ENCODE measurements around the gene TEX51. TPM values are rescaled to one million over a fixed set of nuclear protein-coding genes. Genes with fewer than 3 reads are reported as not detected.

Gene TEX51
- polyA plus RNA-seq, 10 donors, result not detected

DNA sequence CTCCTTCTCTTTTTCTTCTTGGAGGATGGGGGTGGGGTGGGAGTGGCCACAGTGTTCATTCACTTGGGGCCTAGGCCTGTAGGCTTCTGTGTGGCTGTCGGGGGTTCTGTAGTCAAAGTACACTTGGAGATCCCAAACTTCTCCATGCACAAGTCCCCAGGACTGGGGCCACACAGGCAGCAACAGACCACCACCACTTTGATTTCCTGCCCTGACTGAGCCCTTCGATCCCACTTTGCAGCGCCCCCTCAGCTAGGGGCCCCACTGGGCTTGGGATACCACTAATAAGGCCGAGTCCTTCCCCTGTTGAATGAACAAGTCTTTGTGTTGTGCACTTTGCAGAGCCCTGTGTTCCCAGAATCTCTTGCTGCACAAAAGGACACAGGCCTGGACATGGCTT, 5.5 kb upstream of the TEX51 start:
- DNase-seq, result no peak

DNA sequence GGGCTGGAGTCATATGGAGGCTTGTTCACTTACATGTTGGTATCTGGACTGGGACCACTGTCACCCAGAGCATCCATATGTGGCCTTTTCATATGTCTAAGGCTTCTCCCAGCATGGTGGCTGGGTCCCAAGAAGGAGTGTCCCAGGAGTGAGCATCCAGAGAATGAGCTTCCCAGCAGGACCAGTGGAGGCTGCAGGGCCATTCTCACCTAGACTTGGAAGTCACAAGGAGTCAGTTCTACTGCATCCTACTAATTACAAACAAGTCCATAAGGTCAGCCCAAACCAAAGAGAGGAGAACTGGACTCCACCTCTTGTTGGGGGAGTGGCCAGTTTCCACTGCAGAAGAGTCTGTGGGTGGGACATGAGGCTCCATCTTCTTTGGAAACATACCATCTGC, 5.1 kb upstream of the TEX51 start:
- no peak for DNase-seq

DNA sequence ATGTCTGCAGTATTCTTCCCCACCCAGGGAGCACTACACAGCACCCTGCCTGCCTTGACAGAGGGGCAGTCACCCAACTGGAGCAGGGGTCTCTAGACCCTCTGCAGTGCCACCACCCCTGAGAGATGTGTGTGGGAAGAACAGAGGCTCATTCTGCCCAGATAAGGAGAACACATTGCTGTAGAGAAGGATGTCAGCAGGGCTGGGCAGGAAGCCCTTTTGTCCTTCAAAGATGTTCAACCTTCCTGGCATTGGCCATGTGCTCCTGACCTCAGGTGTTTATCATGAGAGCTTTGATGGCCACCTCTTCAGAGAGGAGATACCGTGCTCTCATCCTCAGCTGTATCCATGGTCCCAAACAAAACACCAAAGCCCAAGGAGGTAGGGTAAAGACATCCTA, 4.6 kb upstream of the TEX51 start:
- no peak for DNase-seq

DNA sequence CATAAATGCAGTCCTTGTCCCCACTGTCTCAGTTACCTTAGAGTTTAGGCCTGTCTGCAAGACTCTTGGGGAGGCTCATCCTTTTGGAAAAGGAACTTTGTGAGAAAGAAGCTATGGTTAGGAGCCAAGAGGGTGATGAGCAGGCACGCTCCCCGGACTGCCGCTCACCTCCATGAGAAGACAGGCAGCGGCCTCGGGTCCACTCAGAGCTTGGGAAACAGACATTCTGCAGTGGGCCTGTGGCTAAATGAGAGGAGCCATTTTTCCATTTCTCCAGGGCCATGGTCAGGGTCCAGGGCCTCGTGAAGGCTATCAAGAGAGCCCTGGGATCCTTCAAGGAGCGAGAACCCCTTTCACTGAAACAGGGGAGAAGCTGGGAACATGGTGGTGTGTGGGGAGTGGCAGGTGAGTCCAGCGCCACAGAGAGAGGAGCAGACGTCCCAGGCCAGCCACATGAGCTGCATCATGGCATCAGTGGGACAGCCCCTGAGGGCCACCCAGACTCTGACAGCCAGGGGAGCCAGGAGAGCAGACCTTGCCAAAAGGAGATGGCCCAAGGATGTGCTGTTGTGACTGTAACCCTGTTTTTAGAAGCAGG, 4.0 kb upstream of the TEX51 start:
- no peak for DNase-seq

DNA sequence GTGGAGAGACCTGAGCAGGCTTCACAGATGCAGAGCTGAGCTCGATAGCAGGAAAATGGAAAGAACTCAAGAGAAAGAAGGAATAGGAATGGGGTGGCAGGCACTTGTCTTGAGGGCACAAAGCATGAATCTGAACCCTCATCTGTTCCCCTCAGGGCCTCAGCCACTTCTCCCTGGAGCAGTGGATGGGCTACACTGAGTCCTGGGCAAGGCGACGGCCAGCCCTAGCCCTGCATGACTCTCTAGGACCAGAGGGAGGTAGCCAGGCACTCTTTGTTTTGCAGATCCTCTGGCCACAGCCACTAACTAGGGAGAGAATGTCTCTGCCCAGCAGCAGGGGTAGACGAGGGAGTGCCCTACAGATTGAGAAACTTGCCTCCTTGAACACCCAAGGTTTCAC, 3.4 kb upstream of the TEX51 start:
- no peak for DNase-seq

DNA sequence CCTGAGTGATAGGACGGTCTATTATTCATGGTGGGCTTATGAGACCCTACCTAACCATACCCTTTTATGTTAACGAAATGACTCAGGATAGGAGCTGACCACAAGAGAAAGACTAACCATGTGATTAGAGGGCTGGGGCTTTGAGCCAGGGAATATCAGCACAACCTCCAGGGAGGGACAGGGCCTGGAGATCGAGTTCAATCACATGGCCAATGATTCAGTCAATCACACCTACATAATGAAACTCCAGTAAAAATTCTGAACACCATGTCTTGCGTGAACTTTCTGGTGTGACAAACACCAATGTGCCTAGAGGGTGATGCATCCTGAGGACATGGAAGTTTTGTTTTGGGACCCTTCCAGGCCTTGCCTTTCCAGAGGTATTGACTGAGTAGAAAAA, 2.2 kb upstream of the TEX51 start:
- no peak for DNase-seq

DNA sequence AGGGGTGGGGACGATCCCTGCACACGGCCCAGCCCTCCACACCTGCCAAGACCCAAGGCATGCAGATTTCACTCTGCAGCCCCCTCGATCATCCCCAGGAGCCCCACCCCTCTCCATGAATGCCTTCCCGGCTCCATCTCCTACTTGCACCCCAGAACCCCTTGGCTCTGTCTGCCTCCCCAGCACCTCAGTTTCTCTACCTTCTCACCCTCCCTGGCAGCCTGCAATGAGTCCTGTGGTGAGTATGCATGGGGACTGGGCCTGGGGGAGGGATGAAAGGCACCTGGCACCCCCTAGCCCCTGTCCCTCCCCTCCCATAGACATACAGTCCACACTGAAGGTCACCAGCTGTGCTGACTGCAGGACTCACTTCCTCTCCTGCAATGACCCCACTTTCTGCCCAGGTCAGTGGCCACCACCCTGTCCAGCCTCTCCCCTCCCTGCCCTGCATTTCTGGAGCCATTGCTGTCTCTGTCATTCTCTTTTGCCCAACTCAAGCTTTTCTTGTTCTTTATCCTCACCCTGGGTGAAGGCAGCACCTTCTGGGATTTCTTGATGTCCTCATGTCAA, 1.0 kb downstream of the TEX51 start:
- no peak for DNase-seq

DNA sequence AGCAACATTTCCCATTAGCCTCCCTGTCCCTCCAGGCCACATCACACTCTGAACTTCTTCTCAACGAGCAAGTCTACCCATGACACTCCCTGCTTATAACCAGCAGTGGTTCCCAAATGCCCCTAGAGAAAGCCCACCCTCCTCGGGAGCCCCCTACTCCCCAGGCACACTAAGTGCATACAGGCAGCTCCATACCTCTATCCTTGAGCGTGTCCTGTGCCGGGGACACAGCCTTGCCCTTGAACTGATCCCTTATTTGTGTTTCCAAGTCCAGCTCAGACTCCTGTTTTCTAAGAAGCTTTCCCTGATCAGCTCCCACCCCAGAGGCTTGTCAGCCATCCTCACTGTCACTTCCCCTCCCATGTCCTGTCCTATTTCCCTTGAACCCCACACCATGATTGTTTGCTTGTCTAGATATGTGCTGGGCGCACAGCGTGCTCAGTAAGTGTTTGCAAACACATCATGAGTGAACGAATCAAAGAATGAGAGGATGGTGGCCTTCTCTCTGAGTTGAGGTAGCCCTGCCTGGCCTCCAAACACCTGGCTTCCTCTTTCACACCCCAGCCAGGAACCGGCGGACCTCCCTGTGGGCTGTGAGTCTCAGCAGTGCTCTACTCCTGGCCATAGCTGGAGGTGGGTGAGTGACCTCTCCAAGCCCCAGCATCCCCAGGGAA, 2.1 kb downstream of the TEX51 start:
- DNase-seq, result no peak

DNA sequence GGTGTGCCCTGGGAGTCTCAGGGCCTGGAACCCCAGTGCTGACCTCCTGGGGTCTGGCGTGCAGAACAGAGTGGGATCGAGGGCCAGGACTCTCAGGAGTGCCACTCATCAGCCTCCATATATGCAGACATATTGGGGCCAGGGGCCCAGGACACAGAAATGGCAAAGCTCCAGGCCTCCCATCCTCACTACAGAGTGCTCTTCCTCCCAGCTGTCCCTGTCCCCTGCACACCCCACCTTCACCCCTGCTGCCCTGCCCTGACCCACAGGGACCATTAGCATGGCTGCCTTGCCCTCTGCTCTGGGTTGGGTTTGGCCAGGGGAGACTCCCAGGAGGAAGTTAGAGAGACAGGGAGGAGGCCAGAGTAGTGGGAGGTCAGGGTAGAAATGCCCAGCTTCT, 2.8 kb downstream of the TEX51 start:
- no peak for DNase-seq

DNA sequence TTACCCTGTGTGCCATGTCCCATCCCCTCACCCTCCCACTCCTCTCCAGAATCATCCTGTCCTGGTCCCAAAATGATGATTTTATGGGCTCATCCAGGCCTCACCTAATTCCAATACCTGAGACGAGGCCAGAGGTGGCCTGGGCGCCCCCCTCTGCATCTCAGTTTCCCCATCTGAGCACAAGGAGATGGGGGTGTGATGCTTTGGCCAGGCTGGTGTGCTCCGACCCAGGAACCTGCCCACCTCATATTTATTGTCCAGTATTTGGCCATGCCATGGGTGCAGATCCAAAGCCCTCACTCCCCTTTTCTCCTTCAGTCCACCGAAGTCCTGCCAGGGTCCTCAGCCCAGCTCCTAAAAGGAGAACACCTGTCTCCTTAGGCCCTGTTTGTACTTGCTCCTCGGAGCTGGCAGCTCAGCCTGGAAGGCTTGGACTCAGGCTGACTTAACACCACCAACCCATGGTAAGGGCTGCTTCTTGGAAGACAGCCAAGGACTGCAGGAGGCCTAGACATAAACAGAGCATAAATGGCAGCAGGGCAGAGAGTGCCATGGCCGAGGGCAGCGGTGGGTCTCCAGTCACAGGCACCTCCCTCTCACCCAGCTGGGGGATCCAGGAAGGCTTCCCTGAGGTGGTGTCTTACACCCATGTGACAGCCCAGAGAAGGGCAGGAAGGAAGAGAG, 3.6 kb downstream of the TEX51 start:
- no peak for DNase-seq

DNA sequence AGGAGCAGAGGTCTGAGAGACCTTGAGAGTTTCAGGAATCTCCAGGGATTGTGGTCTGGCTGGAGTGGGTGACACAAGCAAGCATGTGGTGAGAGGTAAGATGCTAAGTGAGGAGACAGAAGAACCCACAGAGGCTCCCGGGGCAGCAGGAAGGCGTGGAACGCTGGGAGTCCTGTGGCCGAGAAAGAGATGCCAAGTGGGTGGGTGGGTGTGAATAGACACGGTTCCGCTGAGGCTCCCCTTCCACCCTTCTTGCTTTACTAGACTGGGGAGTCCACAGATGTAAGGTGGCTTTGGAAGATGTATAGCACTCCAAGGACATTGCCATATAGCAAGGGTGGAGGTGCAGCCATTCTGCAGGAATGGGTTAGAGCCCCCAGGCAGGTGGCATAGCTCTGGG, 4.2 kb downstream of the TEX51 start:
- DNase-seq, result no peak

DNA sequence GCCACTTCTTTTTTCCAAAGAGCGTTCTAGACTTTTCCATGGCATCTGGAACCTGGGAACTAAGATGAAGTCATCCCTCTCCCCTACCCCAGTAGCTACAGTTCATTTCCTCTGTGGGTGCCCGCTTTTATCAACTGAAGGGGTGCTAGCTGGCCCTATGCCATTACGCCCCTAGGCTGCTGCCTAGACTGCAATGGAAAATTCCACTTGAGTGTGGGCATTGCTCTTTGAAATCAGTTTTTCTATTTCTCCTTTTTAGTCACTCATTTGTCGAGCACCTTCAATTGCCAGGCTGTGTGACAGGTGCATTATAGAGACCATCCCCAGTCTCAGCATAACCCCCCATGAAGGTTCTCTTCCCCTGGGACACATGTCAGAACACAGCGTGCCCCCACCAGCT, 7.3 kb downstream of the TEX51 start:
- DNase-seq, result no peak

DNA sequence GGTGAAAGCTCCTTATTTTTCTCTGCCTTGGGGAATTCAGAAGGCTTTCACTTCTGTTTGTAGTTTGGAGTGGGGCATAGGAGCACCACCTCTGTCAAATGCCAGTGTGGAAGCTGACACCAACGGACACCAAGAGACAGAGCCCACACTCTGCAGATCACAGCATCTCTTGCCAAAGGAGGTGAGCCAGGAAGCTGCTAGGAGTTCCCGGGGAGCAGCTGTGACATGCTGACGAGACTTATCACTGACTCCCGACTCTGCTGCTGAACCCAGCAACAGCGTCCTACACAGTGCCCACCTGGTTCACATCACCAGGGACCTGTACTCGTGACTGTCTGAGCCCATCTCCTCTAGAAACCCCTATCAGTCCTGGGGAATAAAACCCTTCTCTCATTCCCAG, 8.1 kb downstream of the TEX51 start:
- DNase-seq, result no peak

DNA sequence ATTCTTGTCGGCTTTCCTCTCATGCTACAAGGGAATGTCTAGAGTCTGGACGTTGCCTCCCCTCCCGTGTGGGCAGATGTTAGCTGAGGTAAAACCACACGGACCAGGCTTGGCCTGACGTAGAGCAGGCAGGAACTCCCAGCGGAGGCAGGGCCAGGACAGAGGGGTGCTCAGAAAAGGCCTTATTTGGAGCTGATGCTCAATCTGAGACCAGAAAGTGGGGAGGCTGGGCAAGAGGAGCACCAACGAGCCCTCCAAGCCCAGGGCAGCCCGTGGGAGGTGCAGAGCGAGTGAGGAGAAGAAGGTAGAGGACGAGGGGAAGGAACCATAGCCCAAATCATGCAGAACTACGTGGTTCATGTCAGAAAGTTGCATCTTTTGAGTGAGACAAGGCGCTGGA, 9.0 kb downstream of the TEX51 start:
- no peak for DNase-seq

DNA sequence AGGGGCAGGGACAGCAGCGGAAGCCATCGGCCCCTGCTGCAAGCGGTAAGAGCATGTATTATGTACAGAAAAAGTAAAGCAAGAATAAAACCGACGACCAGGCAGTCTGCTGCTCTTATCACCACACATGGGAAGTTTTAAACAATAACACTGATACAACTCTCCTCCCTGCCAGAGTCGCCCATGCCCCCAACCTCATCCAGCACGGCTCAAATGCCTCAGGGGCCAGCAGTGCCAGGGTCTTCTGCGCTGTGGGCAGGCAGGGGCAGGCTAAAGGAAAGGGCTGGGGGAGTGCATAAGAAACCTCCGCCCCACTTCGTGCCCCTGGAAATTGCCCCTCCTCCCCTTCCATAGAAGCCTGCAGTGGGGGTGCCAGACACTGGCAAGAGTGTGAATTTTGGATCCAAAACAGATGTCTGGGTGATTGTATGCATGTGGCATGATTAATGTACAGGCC, 10.1 kb downstream of the TEX51 start:
- no peak for DNase-seq

DNA sequence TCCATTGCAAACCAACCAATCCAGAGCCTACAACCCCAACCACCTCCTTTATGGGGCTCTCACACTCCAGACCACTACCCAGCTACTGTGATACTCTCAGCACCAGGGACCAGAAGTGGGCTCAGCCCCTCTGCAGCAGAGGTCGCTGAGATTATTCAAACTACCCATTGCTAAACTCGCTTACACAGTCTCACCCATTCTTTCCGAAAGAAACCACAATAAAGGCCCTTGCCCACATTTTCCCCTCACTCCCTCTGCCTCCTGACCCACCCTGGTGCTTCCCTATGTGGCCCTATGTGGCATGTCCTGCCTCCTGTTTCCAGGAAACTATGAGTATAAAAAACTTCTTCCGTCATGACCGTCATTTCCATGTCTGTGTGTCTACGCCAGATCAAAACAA, 10.7 kb downstream of the TEX51 start:
- DNase-seq, result no peak

DNA sequence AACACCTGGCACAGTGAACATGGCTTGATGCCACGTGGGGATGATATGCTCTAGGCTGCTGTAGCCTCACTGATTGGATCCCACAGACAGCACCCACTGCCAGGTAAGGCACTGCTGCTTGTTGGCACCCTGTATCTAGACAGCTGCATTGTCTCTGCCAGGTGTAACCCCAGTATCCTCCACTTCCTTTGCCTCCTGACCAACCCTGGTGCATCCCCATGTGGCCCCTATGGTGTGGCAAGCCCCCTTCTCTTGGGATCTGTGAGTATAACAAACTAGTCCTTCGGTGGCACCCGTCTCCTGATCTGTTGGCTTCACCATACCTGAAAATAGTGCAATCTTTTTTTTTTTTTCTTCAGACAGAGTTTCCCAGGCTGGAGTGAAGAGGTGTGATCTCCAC, 11.1 kb downstream of the TEX51 start:
- no peak for DNase-seq

DNA sequence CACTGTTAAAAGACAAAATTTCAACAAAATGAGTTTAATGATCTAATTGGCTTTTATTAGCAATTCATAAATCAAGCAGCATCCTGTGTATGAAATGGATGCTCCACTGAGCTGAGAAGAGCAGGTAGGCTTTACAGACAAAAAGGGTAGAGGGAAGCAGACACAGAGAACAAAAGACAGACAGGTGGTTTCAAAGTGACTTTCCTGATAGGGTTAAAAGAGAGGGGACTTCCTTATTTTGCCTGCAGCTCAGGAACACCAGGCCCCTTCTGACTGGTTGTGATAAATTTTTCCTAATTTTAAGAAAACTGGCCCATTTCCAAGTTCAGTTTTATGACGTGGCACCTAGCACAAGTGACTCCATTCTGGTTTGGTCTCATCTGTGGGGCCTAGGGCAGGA, 11.9 kb downstream of the TEX51 start:
- no peak for DNase-seq

DNA sequence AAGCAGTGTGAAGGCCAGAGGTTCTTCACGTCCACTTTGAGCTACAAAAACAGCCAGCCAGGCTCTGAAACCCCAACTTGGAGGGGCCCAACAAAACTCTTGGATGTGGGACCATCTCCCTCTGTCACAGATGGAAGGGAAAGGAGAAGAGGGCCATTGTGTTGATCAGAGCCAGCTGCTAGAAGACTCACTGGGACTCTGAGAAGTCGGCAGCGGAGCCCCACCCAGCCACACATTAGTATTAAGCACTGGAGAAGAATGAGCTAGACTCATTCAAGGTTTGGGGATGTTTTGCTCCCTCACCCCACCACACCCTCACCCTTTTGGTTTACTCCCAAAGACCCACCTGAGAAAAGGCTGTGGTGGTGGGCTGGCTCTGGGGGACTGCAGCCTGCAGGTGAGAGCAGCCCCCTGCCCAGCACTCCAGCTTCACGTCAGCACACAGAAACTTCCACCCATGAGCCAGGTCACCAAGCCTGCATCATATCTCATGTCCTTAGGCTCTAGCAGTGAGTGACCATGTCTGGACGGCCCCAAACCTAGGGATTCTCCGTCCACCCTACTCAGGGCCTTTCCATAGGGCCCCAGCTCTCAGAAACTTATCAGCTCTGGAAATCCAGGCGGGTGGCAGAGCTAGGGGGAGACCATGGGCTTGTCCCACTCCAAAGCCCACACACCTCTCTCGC, 12.6 kb downstream of the TEX51 start:
- no peak for DNase-seq

DNA sequence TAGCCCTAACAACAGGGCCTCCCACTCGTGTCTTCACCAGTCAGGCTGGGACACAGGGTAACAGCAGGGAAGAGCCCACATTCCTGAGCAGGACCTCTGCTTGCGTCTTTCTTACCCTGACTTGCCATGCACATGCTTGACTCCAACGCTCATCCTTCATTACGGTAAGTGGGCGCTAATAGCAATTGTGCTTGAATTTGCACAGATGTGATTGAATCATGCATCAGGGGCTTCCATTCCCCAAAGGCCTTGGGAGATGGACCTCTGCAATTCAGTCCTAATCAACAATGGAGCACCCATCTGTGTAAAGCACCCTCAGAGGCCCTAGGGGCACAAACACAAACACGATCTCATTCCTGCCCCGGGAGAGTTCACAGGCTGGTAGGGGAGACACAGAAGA, 13.5 kb downstream of the TEX51 start:
- DNase-seq, result no peak

DNA sequence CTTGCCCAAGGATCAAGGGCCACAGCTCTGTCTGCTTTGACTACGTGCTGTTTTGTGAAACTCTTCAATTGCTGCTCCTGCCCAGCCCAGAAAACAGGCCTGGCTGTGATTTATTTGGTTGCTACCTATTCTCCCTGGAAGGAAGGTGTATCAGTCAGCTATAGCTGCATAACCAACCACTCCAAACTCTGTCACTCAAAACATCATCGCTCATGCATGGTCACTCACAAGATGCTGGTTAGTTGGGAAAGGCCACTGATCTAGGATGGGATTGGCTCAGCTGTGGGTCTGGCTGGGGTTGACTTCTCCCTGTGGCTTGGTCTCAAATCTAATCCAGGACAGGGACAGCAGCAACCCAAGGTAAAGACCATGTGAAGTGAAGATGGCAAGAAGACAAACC, 14.6 kb downstream of the TEX51 start:
- DNase-seq, result no peak

DNA sequence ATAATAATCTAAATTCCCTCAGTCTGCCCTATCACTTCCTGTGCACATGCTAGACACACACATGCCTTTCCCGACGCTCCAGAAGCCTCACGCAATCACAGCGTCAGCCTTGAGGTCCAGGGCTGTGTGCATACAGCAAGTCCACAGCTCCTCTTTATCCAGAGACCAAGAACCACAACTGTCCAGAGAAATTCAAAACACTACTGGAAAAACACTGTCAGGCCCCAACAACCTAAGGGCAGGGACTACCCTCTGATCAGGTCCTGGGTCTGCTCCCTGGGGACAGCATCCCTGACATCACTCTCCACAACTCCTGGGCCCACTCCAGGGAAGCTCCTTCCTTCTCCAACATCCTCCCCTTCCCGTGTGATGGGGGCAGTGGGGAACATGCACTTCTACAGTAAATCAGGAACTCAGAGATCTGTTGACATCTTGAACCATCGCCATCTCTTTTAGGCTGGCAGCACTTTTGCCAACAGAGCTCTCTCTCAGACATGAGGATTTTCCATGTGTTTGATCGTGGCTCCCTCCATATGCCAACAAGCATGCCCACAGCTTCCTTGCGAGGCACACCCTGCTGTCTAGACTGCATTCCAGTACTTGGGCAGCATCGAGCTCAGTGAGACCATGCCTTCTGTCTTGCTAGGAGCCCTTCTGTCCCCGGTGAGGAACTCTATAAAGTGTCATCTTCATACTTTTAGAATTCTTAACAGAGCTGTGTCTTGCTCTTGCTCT, 15.4 kb downstream of the TEX51 start:
- no peak for DNase-seq

Data from muscle of back (tissue), 11 donors.